ENCODE results near the gene MPV17.
A peak's percentile ranks its signal among the peaks of the same experiment; 100 is the strongest.

Gene MPV17

GRCh38 chr2:27263287-27264252, 59.3 kb downstream of the MPV17 start:
- DNase-seq = no peak

- peak; percentile 75 for DNase-seq
Measured at GRCh38 chr2:27262379-27263286, 60.3 kb downstream of the MPV17 start, which contains the start of gene SLC30A3. Gene SLC30A3 (minus strand): TSS chr2:27263047. CDS start chr2:27262906, 141 bp downstream.

GRCh38 chr2:27261926-27262298, 61.0 kb downstream of the MPV17 start:
- no peak for DNase-seq

- no peak for DNase-seq
Measured at GRCh38 chr2:27261241-27261925, 61.5 kb downstream of the MPV17 start.

Data from activated CD4-positive, alpha-beta T cell treated with anti-CD3 and anti-CD28 coated beads, Interleukin-2, Interleukin-6, amounts not matched to agents 100 ng/mL and 50 ng/mL, durations not matched to agents 16 hours and 8 hours (primary cell).